D341Med (cell line): Measurements from ENCODE around the gene RNASEH1.
"Not testable (repeated sequence)": the region's sequence is repeated elsewhere in the genome, so short reads cannot be mapped to it uniquely, and the experiment has no call there.

Source experiments
- DNase-seq: peaks from one replicate; pipeline ENCODE4 v3.0.0; 2012; ENCODE audit warnings: low spot score

The RNASEH1 gene

GRCh38 chr2:3518496-3519254, 39.5 kb downstream of the RNASEH1 start:
- peak; percentile 99 for DNase-seq

DNA sequence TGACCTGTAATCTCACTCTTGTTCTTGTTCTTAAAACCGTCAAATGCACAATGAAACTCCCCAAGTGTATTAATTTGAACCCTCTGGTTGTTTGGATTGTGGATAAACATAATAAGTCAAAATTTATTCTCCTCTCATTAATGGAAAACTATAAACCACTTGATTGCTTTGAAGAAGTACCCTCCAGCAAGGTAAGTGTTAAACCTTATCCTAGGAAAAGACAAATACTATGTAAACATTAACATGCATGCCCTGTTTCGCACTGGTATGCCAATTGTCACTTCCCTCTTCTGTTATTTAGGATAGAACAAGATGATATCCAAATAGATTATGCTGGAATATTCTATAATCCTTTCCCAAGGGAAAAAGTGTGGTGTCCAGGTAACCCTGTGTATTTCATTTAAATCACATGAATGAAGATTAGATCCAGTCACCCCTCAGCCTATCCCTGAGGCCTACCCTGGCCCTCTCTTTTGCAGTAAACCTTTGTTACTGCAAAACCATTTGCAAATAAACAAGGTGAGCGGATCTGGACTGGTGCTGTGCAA, 40.1 kb downstream of the RNASEH1 start:
- no peak for DNase-seq

DNA sequence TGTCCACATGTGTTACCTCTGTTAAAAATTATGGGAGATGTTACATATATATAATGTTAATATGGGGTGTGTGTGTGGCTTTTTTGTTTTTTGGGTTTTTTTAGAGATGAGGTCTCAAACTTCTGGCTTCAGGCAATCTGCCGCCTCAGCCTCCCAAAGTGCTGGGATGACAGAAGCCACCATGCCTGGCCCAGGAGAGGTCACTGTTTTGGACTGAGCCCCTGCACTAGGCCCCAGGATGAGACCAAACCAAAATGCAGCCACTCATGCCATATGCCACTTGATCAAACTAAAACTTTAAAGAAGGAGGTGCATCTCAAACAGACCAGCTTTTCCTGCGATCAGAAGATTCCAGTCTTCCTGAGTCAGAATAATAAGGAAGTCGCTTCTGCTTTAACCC, 41.3 kb downstream of the RNASEH1 start:
- DNase-seq = no peak

DNA sequence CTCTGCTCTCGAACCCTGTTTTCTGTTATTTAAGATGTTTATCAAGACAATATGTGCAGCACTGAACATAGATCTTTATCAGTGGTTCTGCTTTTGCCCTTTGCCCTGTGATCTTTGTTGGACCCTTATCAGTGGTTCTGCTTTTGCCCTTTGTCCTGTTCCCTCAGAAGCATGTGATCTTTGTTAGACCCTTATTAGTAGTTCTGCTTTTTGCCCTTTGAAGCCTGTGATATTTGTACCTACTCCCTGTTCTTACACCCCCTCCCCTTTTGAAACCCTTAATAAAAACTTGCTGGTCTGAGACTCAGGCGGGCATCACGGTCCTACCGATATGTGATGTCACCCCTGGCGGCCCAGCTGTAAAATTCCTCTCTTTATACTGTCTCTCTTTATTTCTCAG, 42.7 kb downstream of the RNASEH1 start:
- DNase-seq = not testable (repeated sequence)

DNA sequence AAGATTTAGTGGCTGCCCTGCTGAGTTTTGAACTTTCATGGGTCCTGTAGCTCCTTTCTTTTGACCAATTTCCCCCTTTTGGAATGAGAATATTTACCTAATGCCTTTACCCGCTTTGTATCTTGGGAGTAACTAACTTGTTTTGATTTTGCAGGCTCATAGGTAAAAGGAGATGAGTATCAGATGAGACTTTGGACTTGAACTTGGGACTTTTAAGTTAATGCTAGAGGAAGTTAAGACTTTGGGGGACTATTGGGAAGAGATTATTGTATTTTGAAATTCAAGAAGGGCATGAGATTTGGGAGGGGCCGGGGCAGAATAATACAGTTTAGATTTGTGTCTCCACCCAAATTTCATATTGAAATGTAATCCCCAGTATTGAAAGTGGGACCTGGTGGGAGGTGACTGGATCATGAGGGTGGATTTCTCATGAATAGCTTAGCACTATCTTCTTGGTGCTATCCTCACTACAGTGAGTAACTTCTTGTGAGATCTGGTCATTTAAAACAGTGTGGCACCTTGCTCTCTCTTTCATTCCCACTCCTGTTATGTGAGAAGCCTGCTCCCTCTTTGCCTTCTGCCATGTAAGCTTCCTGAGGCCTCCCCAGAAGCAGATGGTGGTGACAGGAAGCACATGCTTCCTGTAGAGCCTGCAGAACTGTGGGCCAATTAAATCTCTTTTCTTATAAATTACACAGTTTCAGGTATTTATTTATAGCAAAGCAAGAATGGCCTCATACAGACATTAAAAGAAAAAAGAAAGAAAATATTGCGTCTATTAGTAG, 44.9 kb downstream of the RNASEH1 start:
- no peak for DNase-seq

DNA sequence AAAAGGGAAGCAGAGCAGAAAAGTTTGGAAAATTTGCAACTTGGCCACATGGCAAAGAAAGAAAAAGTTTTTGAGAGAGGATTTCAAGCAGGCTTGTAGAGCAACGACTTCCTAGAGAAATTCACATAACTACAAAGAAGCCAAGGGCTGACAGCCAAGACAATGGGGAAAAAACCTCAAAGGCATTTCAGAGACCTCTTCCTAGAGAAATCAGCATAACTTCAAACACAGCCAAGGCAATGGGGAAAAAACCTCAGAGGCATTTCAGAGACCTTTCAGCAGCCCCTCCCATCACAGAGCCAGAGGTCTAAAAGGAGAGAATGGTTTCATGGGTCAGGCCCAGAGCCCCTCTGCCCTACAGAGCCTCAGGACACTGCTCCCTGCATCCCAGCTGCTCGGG, 46.0 kb downstream of the RNASEH1 start:
- no peak for DNase-seq

GRCh38 chr2:3505771-3506170, 52.4 kb downstream of the RNASEH1 start:
- no peak for DNase-seq

GRCh38 chr2:3504741-3505140, 53.4 kb downstream of the RNASEH1 start:
- DNase-seq = no peak

- no peak for DNase-seq
These were observed 54.6 kb downstream of the RNASEH1 start for GRCh38 chr2:3503483-3503882.

DNA sequence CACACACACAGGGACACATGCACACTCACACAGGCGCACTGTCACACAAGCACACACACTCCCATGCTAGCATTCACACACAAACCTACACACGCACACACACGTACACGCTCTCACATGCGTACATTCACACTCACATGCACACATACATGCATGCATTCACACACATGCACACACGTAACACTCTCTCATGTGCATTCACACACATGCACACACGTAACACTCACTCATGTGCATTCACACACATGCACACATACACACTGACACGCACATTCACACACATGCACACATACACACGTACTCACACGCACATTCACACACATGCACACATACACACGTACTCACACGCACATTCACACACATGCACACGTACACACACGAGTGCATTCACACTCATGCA, 55.1 kb downstream of the RNASEH1 start:
- no peak for DNase-seq

GRCh38 chr2:3500326-3500899, 57.7 kb downstream of the RNASEH1 start:
- no peak for DNase-seq

- no peak for DNase-seq
These were observed 59.2 kb downstream of the RNASEH1 start for GRCh38 chr2:3498783-3499394.

DNA sequence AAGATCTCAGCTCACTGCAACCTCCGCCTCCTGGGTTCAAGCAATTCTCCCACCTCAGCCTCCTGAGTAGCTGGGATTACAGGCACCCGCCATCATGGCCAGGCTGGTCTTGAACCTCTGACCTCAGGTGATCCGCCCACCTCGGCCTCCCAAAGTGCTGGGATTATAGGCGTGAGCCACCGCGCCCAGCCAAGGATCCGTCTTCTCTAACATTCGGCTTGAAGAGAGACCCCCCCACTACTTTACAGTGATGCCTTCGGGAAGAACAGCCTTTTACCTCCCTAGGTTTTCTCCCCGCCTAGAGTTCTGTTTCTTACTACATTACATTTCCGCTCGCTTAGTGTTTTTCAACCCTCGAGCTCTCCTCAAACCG, 61.4 kb downstream of the RNASEH1 start:
- not testable (repeated sequence) for DNase-seq
